ENCODE measurements around the gene METTL4.
"Not testable (repeated sequence)": the region's sequence is repeated elsewhere in the genome, so short reads cannot be mapped to it uniquely, and the experiment has no call there.

Gene METTL4

DNA sequence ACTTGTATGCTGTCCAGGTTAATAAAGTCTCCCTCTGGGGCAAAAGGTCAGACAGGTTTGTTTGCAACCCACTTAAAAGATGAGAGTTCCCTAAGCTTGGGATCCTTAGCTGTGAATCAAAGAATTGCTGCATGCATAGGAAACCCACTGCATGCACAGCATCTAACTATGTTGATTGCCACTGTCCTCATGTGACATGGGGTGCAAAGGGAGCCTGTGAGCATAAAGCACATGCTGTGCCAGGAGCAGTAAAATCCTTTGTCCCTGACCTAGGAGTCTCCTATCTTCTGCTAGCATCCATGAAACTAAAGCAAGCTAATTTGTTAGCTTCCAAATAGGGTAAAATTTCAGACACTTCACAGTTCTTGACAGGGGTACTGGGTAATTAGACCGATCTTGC lies 13.8 kb downstream of the METTL4 start:
- no peak for DNase-seq

DNA sequence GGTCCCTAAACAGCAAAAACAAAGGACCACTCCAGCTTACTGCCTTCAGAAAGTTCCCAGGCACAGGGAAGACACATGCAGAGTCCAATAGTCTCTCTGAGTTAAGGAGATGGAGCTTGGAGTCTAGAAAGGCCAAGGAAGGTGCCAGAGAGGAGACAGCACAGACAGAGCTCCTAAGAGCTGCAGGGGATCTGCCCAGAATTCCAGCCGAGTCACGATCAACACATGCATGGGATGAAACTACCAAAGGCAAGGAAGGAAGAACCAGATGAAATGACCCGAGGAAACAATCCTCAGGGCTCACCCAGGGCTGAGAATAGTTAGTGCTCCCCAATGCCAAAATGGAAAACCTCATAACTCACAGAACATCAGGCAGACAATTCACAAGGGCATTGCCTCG lies 15.4 kb downstream of the METTL4 start:
- no peak for DNase-seq

DNA sequence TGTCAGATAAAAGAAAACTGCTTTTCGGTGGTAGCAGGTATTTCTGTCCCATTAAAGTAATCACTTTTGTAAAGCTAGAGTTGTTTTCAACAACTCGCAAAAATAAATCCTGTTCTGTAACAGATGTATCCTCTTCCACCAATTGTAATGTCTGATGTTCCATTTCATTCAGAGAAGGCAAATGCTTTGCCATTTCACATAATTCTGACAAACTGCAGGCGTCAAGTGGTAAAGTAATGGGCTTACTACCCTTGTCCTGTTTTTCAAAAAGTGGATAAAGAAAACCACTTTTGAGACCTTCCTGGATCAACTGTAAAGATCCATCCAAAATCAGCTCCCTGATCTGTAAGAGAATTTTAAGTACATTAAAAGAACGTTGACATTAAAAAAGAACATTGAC lies 16.6 kb downstream of the METTL4 start:
- no peak for DNase-seq

DNA sequence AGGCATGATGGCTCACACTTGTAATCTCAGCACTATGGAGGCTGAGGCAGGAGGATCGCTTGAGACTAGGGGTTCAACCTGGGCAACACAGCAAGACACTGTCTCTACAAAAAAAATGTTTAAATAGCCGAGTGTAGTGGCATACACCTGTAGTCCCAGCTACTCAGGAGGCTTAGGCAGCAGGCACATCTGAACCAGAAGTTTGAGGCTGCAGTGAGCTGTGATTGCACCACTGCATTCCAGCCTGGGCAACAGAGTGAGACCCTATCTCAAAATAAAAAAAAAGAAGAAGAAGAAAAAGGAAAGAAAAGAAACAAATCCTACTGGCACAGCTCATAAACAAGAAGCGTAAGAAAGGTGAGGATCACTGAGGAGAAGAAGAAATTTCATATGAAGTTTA lies 19.9 kb downstream of the METTL4 start:
- DNase-seq = no peak

DNA sequence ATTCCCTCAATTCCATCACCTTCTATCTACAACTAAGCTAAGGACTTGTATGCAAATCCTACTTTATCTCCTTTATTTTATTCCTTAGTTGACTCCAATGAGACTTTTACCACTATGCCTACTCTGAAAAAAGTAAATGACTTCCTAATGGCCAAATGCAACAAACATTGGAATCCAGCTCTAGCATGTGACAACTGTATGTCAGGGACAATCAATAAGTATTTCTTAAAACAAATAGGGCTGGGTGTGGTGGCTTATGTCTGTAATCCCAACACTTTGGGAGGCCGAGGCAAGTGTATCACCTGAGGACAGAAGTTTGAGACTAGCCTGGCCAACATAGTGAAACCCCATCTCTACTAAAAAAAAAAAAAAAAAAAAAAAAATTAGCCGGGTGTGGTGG lies 21.8 kb downstream of the METTL4 start:
- no peak for DNase-seq

DNA sequence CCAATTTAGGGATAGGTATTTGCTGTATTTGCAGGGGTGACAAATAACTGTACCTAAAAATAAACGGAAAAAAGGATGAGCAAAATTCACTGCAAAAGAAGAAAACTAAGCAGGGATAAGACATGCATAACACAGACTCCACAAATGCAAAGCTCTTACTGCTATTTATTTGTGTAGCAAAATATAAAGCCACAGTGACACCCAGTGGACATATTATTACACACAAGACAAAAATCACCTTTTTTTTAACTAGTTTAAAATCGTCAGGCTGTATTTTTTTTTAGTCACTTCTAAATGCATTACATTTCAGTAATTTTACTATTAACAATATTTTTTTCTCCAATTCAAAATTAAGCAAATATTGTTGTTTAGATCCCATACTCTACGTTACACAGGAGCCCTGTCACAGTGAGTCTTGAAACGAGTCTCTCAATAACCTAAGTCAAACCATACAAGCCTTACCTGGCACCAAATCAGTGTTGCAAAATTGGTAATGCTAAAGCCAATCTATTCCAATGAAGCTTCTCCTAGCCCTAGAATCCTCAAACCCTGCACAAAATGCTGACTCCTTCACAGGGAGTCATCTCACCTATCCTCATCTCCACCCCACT lies 23.7 kb downstream of the METTL4 start:
- no peak for DNase-seq

DNA sequence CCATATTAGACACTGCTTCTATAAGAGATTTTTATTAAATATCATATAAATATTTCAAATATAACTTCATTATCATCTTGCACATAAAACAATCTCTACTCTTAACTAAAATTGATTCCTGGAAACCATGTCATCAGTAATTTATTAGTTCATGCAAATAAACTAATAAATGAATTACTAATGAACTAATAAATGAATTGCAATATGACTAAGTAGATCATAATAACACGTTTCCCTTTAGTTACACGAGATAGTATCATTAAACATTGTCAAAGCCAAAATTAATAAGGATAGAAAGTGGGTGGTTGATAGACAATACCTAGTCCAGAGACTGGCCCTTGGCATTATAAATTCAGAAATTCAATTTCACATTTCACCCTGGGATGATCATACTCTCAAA lies 26.1 kb downstream of the METTL4 start:
- no peak for DNase-seq

DNA sequence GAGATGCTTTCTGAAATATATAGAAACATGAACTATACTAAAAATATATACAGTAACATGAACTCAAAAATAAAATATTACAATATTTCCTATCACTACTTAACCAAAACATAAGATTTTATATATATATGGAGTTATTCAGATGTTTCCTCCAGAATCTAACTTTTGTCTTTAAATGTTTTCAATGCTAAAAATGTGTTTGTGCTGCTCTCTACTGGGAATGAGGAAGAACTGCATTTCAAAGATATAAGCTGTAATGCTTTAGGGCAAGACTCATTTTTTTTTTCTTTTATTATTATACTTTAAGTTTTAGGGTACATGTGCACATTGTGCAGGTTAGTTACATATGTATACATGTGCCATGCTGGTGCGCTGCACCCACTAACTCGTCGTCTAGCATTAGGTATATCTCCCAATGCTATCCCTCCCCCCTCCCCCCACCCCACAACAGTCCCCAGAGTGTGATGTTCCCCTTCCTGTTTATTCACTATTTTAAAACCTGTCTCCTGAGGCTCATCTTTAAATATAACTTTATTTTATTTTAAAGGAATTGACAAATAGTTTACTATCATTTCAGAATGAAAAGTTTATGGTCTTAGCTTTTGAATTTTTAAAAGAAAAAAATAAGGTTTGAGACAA lies 29.3 kb downstream of the METTL4 start:
- not testable (repeated sequence) for DNase-seq

DNA sequence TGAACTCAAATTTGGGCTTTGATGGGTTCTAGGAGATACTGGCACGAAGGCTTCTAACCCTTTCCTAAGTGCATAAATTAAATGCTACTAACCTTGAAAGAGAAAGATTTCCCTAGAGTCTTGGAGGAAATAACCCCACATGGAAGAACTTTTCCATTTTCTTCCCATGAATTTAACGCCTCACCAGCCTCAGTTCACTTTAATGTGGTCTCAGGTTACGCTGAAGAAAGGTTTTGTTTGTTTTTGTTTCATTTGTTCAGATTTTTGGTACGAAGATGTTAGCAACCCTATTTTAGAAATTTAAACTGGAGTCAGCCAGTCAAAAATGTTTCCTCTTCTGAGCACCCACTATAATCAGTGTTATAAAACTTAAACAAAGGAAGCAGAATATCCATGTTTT lies 30.7 kb downstream of the METTL4 start:
- DNase-seq = no peak

DNA sequence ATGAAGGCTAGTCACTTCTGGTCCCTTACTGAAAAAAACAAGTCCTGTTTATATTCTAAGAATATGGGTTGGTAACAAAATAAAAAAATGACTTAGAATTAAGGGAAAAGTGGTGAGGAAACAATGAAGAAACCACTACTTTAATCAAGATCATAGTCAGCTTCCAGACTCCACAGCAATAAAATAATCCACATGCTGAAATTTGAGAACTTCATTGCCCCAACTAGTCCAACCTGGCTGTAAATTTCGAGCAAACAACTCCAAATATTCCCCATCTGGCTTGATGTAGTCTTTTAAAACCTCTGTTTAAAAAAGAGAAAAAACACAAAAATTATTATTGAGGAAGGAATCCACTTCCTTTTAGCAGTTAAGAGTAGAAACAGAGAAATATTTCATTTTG lies 32.5 kb downstream of the METTL4 start:
- no peak for DNase-seq

DNA sequence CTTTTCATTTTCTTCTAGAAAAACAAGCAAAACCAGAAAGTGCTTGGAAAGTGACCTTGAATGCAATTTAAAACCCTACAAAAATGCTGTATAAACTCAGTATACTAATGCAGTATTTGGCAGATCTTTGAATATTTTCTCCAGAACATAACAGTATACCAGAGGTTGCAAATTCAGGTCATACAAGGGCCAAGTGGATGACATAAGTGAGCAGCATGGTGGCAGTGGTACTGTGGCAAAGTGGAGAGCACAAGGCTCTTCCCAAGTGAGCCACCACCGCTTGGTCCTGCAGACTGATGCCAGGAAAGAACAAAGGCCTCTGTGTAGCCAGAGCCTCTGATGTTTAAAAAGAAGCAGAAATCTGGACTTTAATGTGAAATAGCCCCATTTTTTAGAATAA lies 33.1 kb downstream of the METTL4 start:
- no peak for DNase-seq

DNA sequence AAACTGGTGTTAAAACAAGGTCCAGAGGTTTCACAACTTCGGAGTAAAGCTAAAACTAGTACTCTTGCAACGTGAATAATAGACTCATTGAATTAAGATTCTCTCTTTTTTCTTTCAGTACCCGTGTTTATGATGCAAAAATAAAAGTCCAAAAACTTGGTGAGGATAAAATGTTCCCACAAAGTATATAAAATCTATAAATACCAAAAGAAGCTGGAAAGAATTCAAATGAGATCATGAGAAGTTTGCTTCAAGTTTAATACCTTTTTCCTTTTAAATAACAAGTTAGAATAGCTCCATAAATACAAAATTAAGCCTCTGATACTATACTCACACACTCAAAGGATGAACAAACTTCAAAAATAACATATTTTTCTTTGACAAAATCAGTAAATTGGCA lies 34.0 kb downstream of the METTL4 start:
- DNase-seq = no peak

DNA sequence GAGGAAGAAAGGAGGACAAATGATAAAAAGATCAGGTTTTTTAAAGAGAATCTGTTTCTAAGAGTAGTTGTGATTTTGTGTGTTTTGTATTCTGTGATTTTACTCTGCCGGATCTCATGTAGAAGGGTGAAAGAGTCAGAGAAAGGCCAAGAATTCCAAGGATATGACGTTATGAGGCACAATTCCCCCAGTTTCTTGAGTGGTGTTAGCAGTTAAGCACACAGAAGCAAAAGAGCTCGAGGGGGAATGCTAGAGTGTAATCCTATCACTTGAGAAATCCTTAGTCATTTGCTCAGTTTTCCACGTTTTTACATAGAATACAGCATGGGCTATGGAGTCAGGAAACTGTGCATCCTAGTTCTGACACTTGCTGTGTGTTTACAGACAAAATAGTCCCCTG lies 34.8 kb downstream of the METTL4 start:
- DNase-seq = no peak

DNA sequence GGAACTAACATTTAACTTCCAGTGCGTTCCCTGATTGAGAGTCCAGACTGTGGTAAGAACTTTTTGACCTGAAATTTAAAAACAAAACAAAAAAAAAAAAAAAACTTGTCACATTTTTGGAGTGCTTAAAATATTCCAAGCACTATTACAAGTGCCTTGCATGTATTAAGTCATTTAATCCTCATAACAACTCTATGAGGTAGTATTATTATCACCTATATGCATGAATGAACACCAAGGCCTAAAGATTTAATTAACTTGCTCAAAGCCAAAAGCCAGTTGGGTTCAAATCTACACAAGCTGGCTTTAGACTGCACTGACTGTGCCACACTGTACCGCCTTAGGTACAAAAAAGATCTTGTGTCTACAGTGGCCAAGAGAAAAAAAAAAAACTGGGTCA lies 35.2 kb downstream of the METTL4 start:
- DNase-seq = no peak

DNA sequence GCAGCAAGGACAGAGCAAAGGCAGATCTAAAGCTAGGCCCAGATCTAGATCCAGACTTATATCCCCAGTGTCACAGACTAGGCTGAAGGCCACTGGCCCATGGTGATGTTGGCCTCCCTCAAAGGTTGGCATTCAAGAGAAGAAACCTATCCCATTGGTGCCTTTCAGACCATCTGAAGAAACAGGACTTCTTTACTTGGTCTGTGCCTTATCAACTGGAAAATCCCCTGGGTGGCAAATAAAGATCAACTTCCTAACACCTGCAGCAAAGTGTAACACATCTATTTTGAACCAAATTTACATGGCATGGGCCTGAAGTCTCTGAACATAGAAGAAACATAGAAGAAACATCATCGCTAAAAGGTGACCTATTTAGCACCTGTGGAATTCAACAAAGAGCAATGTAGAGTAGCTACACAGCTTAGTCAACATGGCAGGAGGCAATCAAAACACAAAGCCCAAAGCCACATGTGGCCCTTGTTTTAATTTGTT lies 35.8 kb downstream of the METTL4 start:
- DNase-seq = no peak

DNA sequence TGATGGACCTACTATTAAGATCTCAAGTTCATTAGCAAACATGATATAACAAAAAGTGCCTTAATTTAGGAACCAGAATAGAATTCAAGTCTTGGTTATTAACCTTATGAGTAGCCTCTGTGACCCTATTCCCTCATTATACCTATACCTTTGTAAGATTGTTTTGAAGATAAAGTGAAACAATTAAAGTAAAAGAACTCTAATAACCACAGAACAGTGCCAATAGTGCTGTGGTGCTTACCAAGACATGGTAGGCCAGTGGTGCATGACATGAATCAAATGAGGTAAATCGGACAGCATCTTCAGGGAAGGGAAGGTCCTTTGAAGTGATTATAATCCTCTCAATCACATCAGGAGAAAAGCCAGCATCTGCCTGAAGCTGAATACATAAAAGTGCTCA lies 36.4 kb downstream of the METTL4 start:
- no peak for DNase-seq

DNA sequence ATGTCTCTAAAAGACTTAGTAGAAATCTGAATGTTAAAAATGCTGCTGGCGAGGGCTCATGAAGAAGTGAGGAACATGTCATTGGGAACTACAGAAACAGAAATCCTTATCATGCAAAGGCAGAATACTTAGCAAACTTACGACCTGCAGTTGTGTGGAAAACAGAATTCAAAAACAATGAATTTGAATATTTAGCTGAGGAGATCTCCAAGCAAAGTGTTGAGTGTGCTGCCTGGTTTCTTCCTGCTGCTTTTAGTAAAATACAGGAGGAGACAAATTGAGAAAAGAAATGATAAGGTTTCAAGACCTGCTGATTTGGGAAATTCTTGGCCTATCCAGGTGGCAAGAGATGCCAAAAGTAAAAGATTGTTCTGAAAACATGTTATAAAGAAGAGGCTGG lies 38.5 kb downstream of the METTL4 start:
- DNase-seq = no peak

DNA sequence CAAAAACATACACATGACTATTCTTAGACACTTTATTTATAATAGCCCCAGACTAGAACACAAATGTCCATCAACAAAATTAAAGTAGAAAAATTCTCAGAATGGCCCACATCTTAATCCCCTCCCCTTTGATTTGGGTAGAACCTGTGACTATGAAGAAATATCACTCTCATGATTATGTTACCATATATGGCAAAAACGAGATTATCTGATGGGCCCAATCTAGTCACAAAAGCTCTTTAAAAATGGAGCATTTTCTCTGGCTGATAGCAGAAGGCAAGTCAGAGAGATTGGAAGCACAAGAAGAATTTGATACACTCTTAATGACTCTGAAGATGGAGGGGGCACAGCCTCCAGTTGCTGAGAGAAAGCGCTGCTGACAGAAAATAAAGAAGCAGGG lies 39.6 kb downstream of the METTL4 start:
- no peak for DNase-seq

DNA sequence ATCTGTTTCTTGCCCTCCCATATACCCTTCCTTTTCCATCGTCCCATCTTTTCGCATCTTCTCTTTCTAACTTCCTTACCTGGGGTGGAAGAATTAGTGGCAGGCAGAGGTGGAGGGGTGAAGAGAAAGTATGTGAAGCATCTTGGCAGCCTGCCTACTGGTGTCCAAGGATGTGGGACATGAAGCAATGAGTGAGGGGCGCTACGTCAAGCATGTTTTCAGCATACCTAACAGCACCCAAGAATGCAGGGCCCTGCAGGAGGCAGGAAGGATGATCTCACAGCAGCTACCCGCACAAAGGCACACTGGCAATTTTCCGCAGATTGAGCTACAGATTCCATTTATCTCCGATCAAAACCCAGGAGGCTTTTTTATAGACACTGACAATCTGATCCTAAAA lies 42.2 kb downstream of the METTL4 start:
- no peak for DNase-seq

DNA sequence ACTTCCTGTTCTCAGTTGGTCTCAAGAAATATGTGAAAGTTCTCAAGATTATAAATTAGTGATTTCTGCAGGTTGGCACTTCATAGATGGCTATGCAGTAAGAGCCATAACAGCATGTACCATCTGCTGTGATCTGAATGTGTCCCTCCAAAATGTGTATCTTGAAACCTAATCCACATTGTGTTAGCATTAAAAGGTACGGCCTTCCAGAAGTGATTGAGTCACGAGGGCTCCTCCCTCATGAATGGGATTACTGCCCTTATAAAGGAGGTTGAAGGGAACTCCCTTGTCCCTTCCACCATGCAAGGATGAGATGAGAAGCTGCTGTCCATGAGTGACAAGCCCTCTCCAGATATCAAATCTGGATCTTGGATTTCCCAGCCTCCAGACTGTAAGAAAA lies 45.0 kb downstream of the METTL4 start:
- no peak for DNase-seq

DNA sequence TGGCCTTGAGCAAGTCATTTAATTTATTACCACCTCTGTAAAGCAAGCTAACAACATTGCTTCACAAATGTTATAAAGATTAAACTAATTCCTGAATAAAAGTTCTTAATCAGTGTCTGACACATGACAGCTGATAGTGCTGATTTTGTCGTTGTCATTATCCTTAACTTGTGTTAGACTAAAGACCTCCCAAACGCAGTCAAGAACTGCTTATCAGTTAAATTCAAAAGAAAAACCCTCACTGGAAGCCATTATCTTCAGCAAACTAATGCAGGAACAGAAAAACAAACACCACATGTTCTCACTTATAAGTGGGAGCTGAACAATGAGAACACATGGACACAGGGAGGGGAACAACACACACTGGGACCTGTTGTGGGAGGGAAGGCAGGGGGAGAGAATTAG lies 46.5 kb downstream of the METTL4 start:
- DNase-seq = not testable (repeated sequence)

DNA sequence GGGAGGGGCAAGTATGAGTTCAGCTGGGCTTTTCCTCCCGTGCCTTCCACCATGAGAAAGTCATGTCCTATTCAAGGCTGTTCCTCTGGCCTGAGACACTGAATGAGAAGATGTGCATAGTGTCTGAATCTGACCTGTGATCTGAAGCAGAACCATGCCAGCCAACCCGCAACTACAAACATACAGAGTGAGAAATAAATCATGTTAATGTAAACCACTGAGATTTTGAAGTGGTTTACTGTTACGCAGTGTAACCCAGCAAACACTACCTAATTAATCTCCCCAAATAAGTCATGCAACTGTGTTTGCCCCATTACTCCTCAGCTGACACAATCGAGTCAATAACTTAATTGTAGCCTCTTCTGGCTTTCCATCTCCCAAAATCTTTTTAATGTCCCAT lies 49.2 kb downstream of the METTL4 start:
- DNase-seq = no peak

DNA sequence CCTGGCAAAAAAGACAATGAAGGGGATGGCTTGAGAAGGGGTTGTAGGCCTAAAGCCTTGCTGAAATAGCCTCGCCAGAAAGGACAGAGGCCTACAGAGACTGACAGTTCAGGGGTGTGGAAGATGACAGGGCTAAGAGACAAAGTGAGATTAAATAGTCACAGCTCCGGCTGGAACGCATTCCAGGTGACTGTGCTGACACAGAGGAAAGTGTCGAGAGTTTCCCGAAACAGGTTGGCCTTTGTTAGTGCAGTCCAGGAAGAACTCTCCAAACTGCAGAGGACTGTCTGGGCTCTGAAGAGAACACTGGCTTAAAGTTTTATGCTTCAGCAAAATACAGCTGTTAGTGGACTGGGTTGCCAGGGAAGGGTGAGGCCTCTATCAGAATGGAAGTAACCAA lies 52.8 kb downstream of the METTL4 start:
- no peak for DNase-seq

DNA sequence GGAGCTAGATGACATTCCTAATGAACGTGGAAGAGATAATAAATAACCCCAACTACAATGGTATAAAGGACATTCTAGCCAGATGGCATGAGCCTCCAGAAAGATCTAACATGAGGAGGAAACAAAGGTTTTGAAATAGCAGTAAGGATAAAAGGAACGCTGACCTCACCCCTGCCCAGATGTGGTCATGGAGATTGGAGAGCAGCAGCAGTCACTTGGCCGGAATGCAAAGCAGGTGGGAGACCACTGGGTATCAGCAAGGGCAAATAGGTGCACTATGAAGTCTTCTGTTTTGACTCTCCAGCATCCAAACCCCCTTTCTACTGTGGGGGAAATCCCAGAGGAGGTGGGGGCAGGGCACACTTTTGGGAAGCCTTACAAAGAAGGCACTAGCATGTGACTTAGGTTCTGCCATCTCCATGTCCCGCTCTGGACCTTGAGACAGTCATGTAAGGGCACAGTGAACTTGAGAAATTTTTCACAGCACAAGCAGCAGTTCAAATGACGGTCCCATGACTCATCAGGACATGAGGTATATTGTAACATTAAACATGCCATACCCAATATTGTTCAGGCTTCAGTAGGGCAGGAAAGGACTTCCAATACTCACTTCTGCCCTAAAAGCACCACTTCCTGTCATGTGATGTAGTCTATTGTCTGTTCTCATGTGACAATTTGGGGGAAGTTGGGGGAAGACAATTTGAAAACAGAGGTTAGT lies 55.2 kb downstream of the METTL4 start:
- peak; percentile 1 for DNase-seq
